Esophagus mucosa (tissue), 1 donor: ENCODE results near the gene NELFA. TPM values are rescaled to one million over a fixed set of nuclear protein-coding genes. Genes with fewer than 3 reads are reported as not detected.
"Not testable (repeated sequence)": the region's sequence is repeated elsewhere in the genome, so short reads cannot be mapped to it uniquely, and the experiment has no call there.

Experiments
- ATAC-seq: fragments of 200-7000 bp; cut with Tn5 transposase; one replicate; pipeline ENCODE4 v1.9.1; 2020
- total RNA-seq: library from RNA; stranded (reverse); gene quantifications from one replicate; pipeline ENCODE4 v1.2.4, GENCODE V29; 2023
- donor health status: DM: yes; HTN: yes; CAD: no.

The NELFA gene
- total RNA-seq, 1 donor from 2014 or later: 25.8 TPM

GRCh38 chr4:1993718-1994516 is 14.9 kb downstream of the NELFA start:
- not testable (repeated sequence) for ATAC-seq

- ATAC-seq: no peak
Measured at GRCh38 chr4:1993169-1993516, 15.6 kb downstream of the NELFA start.

GRCh38 chr4:1992468-1993168 is 16.2 kb downstream of the NELFA start:
- ATAC-seq: peak; percentile 16

GRCh38 chr4:1991596-1992434 is 17.0 kb downstream of the NELFA start:
- ATAC-seq: peak; percentile 76

GRCh38 chr4:1991087-1991486 is 17.7 kb downstream of the NELFA start:
- ATAC-seq: no peak

- ATAC-seq: no peak
Measured at GRCh38 chr4:1990676-1991075, 18.1 kb downstream of the NELFA start.

- no peak for ATAC-seq
Measured at GRCh38 chr4:1990348-1990645, 18.5 kb downstream of the NELFA start.

GRCh38 chr4:1989533-1990347 is 19.0 kb downstream of the NELFA start:
- ATAC-seq: no peak

GRCh38 chr4:1988327-1988724 is 20.4 kb downstream of the NELFA start:
- no peak for ATAC-seq

GRCh38 chr4:1987721-1988326 is 20.9 kb downstream of the NELFA start:
- ATAC-seq: no peak

- ATAC-seq: no peak
Measured at GRCh38 chr4:1987296-1987695, 21.5 kb downstream of the NELFA start.

- ATAC-seq: no peak
Measured at GRCh38 chr4:1986578-1987210, 22.1 kb downstream of the NELFA start.

GRCh38 chr4:1985780-1986577 is 22.8 kb downstream of the NELFA start:
- ATAC-seq: no peak

GRCh38 chr4:1985294-1985693 is 23.5 kb downstream of the NELFA start:
- ATAC-seq: no peak

- peak; percentile 9 for ATAC-seq
Measured at GRCh38 chr4:1984406-1985191, 24.2 kb downstream of the NELFA start.

- ATAC-seq: no peak
Measured at GRCh38 chr4:1983846-1984405, 24.8 kb downstream of the NELFA start.

- ATAC-seq: no peak
Measured at GRCh38 chr4:1983053-1983845, 25.5 kb downstream of the NELFA start.
